Common myeloid progenitor, CD34-positive (primary cell): ENCODE results near the gene ANK3.

Source experiments
- CTCF ChIA-PET: fragments of 350-600 bp; sonication (Branson Sonifier 250); formaldehyde crosslinking; loops from one replicate; lab custom pipeline; 2021; ENCODE audit warnings: antibody characterized with exemption; lab: Charles Lee
- POLR2A ChIA-PET: fragments of 350-600 bp; sonication (Branson Sonifier 250); formaldehyde crosslinking; loops from one replicate; lab custom pipeline; 2021; ENCODE audit warnings: antibody characterized with exemption; lab: Charles Lee
- DNase-seq, 3 donors: peaks; one replicate each; pipeline versions ENCODE4 v3.0.0 to v3.0.0-alpha.2; 2013
- H3K27ac ChIP-seq, 2 experiments: 1 replicate in 1 of 2; 2 replicates in 1 of 2; pipeline ENCODE4 v1.7.0; 2013; ENCODE audit warnings: inconsistent platforms in 2 of 2, low read length in 2 of 2, mild to moderate bottlenecking in 2 of 2, low read depth in 1 of 2, moderate library complexity in 1 of 2; ENCODE audit not compliant: severe bottlenecking in 2 of 2, insufficient read depth in 1 of 2, poor library complexity in 1 of 2
- H3K27me3 ChIP-seq, 5 experiments: replicated peaks in 2 of 5; 1 replicate in 3 of 5; 2 replicates in 2 of 5; pipeline versions ENCODE4 v1.6.1 to v1.7.0; 2013; ENCODE audit warnings: low read length in 4 of 5, mild to moderate bottlenecking in 2 of 5, moderate library complexity in 2 of 5, inconsistent platforms in 1 of 5; ENCODE audit not compliant: insufficient read depth in 5 of 5, control insufficient read depth in 4 of 5
- H3K36me3 ChIP-seq, 4 experiments: 1 replicate in 2 of 4; 2 replicates in 2 of 4; pipeline versions ENCODE4 v1.6.1 to v1.7.0; 2013; ENCODE audit warnings: low read length in 3 of 4, control low read depth in 1 of 4, mild to moderate bottlenecking in 1 of 4; ENCODE audit not compliant: control insufficient read depth in 4 of 4, insufficient read depth in 4 of 4
- H3K4me1 ChIP-seq, 4 experiments: 1 replicate in 3 of 4; 2 replicates in 1 of 4; pipeline versions ENCODE4 v1.6.1 to v1.7.1; 2013; ENCODE audit warnings: low read length in 3 of 4, mild to moderate bottlenecking in 3 of 4, control low read depth in 1 of 4, inconsistent platforms in 1 of 4, moderate library complexity in 1 of 4; ENCODE audit not compliant: control insufficient read depth in 4 of 4, insufficient read depth in 4 of 4; ENCODE audit errors: control extremely low read depth in 1 of 4
- H3K4me3 ChIP-seq, 7 experiments: 1 replicate in 4 of 7; 2 replicates in 3 of 7; pipeline versions ENCODE4 v1.5.1 to v1.7.0; 2013; ENCODE audit warnings: mild to moderate bottlenecking in 7 of 7, low read length in 6 of 7, moderate library complexity in 6 of 7, inconsistent platforms in 2 of 7, low read depth in 2 of 7, control low read depth in 1 of 7; ENCODE audit not compliant: insufficient read depth in 4 of 7, control insufficient read depth in 1 of 7; ENCODE audit errors: extremely low read depth in 1 of 7
- H3K9me3 ChIP-seq, 5 experiments: 1 replicate in 4 of 5; 2 replicates in 1 of 5; pipeline versions ENCODE4 v1.6.1 to v1.7.1; 2013; ENCODE audit warnings: low read length in 4 of 5, mild to moderate bottlenecking in 2 of 5, inconsistent platforms in 1 of 5, low read depth in 1 of 5, moderate library complexity in 1 of 5; ENCODE audit not compliant: control insufficient read depth in 4 of 5, insufficient read depth in 2 of 5; ENCODE audit errors: control extremely low read depth in 1 of 5
- WGBS: methylation state at CpG from one replicate; pipeline ENCODE4 v1.1.5; 2013; ENCODE audit not compliant: insufficient coverage; 5-methylcytosine and 5-hydroxymethylcytosine counted together

The ANK3 gene

DNA sequence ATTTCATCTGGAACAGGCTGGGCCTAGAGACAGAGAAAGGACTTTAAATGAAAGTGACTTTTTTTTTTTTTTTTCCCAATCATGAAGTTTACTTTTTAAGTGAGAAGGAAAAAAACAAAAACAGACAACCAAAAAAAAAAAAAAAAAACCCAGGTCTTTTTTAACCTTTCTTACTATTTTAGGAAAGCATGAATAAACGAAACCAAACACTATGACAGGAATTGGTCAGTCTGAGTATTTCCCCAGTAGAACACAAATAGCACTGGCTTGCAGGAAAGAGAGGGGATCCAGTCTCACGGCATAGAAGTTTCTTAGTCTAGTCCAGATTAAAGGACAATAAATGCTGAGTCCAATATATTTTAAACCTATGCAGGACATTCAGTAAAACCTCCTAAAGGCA, 302.8 kb downstream of the ANK3 start:
- Histone ChIP-seq H3K27me3 (no peaks in the 10 kb centered on the region), H3K9me3 (no peaks in the 10 kb centered on the region), H3K36me3 (no peaks in the 10 kb centered on the region), H3K27ac (no peak overlapping the region), H3K4me1 (no peaks in the 10 kb centered on the region), H3K4me3 (no peak overlapping the region)
- WGBS = 86% methylated on average over 1 of the region's 2 CpGs
- POLR2A ChIA-PET = no interaction called here
- CTCF ChIA-PET = no interaction called here
- DNase-seq = no peak

DNA sequence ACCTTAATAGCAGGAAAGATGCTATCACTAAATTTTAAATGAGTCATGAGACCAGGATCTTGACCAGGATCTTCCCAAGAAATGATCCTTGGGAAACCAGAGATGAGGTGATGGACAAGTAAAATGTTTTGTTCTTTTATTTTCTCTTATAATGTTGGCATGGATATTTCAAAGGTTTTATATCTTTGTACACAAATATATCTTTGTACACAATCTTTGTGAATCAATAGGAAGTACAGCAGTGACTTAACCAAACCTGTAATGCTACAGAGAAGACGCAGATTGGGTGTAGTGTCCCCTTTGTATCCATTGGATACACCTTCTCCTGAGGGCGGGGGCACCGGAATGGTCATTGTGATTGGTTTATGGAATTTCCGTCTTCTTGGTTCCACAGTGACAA, 303.3 kb downstream of the ANK3 start:
- Histone ChIP-seq H3K36me3 (no peaks in the 10 kb centered on the region), H3K27ac (no peak overlapping the region), H3K4me1 (no peaks in the 10 kb centered on the region), H3K4me3 (no peak overlapping the region), H3K9me3 (no peaks in the 10 kb centered on the region), H3K27me3 (no peaks in the 10 kb centered on the region)
- DNase-seq = no peak
- WGBS = 100% methylated on average over 2 of the region's 4 CpGs
- ChIA-PET CTCF (no interaction called here), POLR2A (no interaction called here)

DNA sequence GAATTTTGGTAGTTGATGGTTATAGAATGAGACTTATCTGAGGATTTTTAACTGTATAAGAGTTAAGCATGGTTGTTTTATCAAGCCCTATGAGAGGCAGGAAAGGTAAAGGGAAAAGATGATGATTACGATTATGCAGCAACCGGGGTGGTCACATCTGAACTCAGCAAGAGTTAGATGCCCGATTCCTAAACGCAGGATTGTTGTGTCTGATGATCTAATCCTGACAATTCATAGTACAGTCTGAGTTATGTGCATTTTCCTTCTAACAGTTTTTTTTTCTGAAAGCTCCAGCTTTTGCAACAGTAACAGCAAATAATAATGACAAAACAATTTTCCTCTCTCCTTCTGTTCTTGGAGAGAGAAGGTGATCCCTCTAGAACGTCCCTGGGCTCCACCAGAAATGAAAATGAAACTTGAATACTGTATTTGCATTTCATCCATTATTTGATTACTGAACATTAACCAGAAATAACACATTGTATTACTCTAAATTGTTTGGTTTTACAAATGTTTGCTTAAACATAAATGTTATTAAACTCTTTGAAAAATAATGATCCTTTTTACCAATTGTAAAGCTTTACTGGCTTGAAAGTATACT, 306.8 kb downstream of the ANK3 start:
- Histone ChIP-seq H3K9me3 (no peaks in the 10 kb centered on the region), H3K27ac (no peak overlapping the region), H3K27me3 (no peaks in the 10 kb centered on the region), H3K4me3 (peak overlapping the region in 2 of 7 experiments; percentile 29 to 43), H3K36me3 (no peaks in the 10 kb centered on the region), H3K4me1 (no peaks in the 10 kb centered on the region)
- 100% methylated on average over 3 of the region's 5 CpGs for WGBS
- POLR2A ChIA-PET = no interaction called here
- no peak for DNase-seq
- CTCF ChIA-PET = no interaction called here

DNA sequence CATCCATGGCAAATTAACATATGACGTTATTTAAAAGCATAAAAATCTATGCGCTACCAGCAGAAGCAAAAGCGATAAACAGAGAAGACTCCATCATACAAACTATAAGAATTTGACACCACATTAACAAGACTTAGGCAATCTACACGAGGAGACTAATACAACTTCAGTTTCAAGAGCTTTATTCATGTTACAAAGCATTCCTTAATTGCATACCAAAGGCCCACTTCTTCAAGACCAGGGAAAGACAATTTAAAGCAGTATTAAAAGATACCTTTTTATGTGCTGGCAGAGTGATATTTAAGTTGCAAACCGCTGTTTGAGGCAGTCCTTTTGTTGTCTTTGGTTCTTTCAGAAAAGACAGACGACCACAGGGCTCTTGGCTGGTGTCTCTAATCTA, 307.3 kb downstream of the ANK3 start:
- Histone ChIP-seq H3K27ac (no peak overlapping the region), H3K4me1 (no peaks in the 10 kb centered on the region), H3K9me3 (no peaks in the 10 kb centered on the region), H3K36me3 (no peaks in the 10 kb centered on the region), H3K27me3 (no peaks in the 10 kb centered on the region), H3K4me3 (no peak overlapping the region)
- DNase-seq = no peak
- 90% methylated on average over 5 of the region's 6 CpGs for WGBS
- ChIA-PET POLR2A (no interaction called here), CTCF (no interaction called here)

DNA sequence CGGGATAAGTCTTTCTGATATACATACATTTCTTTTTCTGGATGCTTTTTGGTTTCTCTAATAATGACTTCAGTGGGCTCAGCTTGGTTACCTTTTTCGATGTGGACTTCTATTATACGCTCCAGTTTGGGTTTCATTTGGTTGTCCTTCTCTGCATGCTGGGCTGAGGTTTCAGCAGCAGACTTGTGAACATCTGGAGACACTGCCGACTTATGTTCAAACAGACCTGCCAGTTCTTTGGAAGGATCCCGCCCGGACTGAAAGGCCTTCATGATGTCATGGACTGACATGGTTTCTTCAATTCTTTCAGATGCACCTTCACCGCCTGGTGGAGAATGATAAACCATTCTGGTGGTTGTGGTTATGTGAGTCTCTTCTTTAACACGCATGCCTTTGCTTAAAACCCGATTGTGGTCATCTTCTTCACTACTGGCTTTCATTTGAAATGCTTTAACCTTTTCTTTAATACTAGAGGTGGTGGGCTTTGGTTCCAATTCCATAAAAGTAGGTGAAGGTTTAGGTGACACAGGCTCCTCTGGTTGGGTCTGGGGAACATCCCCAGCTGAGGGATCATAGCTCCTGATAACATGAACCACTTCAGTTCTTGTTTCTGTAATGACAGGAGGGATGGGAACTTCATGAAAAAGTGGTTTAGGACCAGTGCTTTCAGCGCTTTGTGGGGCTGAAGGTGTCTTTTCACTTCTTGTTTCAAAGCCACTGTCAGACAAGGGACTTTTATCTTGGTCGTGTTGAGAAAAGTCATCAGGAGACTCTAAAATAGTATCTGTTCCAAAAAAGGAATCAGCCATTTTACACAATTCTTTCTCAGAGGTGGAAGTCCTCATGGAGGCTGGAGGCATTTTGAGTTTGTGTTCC, 315.7 kb downstream of the ANK3 start:
- POLR2A ChIA-PET = no interaction called here
- Histone ChIP-seq H3K4me3 (no peak overlapping the region), H3K27ac (no peak overlapping the region), H3K36me3 (peaks cover 0 to 4% (median 0%) of the 10 kb centered on the region in 4 experiments), H3K27me3 (no peaks in the 10 kb centered on the region), H3K4me1 (no peaks in the 10 kb centered on the region), H3K9me3 (no peaks in the 10 kb centered on the region)
- WGBS = 97% methylated on average over 8 of the region's 11 CpGs
- no peak for DNase-seq
- CTCF ChIA-PET = no interaction called here

DNA sequence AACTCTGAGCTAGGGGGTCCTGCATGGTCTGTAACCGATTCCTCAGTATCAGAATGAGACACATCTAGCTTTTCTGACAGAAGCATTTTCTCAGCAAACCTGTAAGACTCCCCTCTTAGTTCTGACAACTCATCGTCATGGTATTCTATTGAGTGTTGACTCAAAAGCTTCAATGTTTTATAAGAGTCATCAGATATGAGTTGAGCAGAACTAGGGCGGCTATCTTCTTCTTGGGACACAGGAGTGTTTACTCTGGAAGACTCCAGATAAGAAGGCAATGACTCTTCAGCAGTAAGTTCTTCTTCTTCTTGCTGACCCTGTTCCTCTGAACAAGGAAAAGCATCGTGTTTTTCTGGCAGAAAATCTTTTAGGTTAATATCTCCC, 316.3 kb downstream of the ANK3 start:
- Histone ChIP-seq H3K36me3 (peaks cover 0 to 5% (median 0%) of the 10 kb centered on the region in 4 experiments), H3K27me3 (no peaks in the 10 kb centered on the region), H3K4me1 (no peaks in the 10 kb centered on the region), H3K27ac (no peak overlapping the region), H3K9me3 (no peaks in the 10 kb centered on the region), H3K4me3 (no peak overlapping the region)
- DNase-seq = no peak
- WGBS = 92% methylated on average over 4 of the region's 4 CpGs
- POLR2A ChIA-PET = no interaction called here
- CTCF ChIA-PET = no interaction called here

DNA sequence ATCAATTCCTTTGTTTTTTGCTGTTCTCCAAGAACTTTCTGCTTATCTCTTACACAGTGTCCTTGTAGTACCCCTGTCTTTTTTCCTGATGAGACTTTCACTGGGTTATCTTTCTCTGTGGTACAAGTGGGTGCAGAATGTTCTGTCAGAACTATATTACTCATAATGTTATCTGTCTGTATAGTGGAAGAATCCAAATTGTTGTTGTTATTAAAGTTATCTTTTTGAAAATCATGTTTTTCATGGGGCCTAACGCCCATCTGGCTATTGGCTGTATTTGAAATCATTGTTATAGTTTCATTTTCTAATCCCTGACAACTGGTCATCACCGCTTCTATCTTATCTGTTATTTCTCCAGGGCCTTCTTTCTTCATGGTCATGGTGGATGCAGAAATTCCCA, 320.4 kb downstream of the ANK3 start:
- no peaks in the 10 kb centered on the region for H3K9me3 ChIP-seq
- H3K4me1 ChIP-seq = no peaks in the 10 kb centered on the region
- no peaks in the 10 kb centered on the region for H3K27me3 ChIP-seq
- 86% methylated on average over 2 of the region's 2 CpGs for WGBS
- H3K27ac ChIP-seq = no peak overlapping the region
- ChIA-PET CTCF (no interaction called here), POLR2A (no interaction called here)
- peaks cover 0 to 2% (median 0%) of the 10 kb centered on the region in 4 experiments for H3K36me3 ChIP-seq
- H3K4me3 ChIP-seq = no peak overlapping the region
- no peak for DNase-seq
